Body of pancreas (tissue), 4 donors: ENCODE results near the gene FCHSD2. TPM values are rescaled to one million over a fixed set of nuclear protein-coding genes. Genes with fewer than 3 reads are reported as not detected.
"Not testable (repeated sequence)": the region's sequence is repeated elsewhere in the genome, so short reads cannot be mapped to it uniquely, and the experiment has no call there.

Source experiments
- ATAC-seq: fragments of 150-250 bp; one replicate; pipeline ENCODE4 v1.9.1; 2016
- DNase-seq, 4 donors: peaks; one replicate each; pipeline ENCODE4 v3.0.0-alpha.2; 2019
- H3K27ac ChIP-seq, 4 donors: fragments of 200-600 bp; sonication (generic); 1 replicate in 3 of 4; 2 replicates in 1 of 4; pipeline versions ENCODE4 v1.5.1 to v1.6.1; 2016 to 2019; ENCODE audit warnings: mild to moderate bottlenecking in 1 of 4, mixed read lengths in 1 of 4, moderate library complexity in 1 of 4
- H3K27me3 ChIP-seq, 2 donors: fragments of 200-600 bp; sonication (generic); one replicate each; pipeline ENCODE4 v1.6.0; 2016; ENCODE audit warnings: mild to moderate bottlenecking in 1 of 2
- H3K36me3 ChIP-seq, 2 donors: fragments of 200-600 bp; sonication (generic); replicated peaks in 1 of 2; 2 replicates each; pipeline ENCODE4 v1.5.1; 2016; ENCODE audit warnings: low read depth in 2 of 2; ENCODE audit not compliant: insufficient read depth in 1 of 2
- H3K4me1 ChIP-seq: fragments of 200-600 bp; sonication (generic); one replicate; pipeline ENCODE4 v1.6.0; 2016
- H3K4me3 ChIP-seq, 2 donors: fragments of 200-600 bp; sonication (generic); 1 replicate in 1 of 2; 2 replicates in 1 of 2; pipeline ENCODE4 v1.5.1; 2016 to 2019
- H3K9me3 ChIP-seq, 3 donors: fragments of 200-600 bp; sonication (generic); 1 replicate in 2 of 3; 2 replicates in 1 of 3; pipeline ENCODE4 v1.5.1; 2016
- POLR2A ChIP-seq, 3 donors: fragments of 450-650 bp; IDR thresholded peaks; one replicate each; pipeline ENCODE4 v1.6.1; 2016; ENCODE audit warnings: antibody characterized with exemption in 3 of 3, mild to moderate bottlenecking in 2 of 3
- WGBS, 2 donors: methylation state at CpG; one replicate each; pipeline ENCODE4 v1.1.5; 2017; 5-methylcytosine and 5-hydroxymethylcytosine counted together
- intact Hi-C: fragments of 100-400 bp; cut with DNase I; formaldehyde crosslinking; loops from one replicate; pipeline ENCODE4 v1.15.1; 2023
- total RNA-seq, 2 donors: library from RNA; depleted of rRNA; stranded (reverse); fragments of >200 nt; gene quantifications; one replicate each; pipeline ENCODE4 v1.1.0, GENCODE V29; 2016
- TF ChIP-seq, protein P1 (sequence below), 7 experiments: fragments of 450-650 bp in 4 of 7; fragments of 200-600 bp in 3 of 7; sonication (generic) in 3 of 7; IDR thresholded peaks; one replicate each; pipeline ENCODE4 v1.5.1; 2016 to 2019; ENCODE audit warnings: antibody characterized with exemption in 7 of 7

Gene FCHSD2
- total RNA-seq, 2 donors from 2014 or later = 7.3 to 8.0 TPM

DNA sequence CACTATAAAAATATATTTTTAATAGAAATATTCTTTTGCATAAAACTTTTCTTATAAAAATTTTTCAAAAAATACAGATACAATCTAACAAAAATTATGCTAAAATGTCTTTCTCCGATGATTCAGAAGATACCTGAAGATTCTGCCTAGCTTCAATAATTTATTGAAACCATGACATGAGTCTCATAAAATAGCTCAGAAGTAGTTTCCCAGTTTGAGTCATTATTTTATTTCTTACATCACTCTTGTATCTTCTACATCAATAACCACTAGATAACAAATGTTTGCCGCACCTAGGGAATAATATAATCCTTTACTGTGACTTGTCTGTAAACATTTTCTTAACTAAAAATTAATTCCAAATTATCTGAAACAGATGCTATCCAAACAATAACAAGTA is 158.6 kb downstream of the FCHSD2 start:
- DNase-seq (no peak), ATAC-seq (no peak)
- Histone ChIP-seq H3K4me1 (peaks cover 18% of the 10 kb centered on the region), H3K27ac (no peak overlapping the region), H3K36me3 (no peaks in the 10 kb centered on the region), H3K27me3 (no peaks in the 10 kb centered on the region), H3K9me3 (no peaks in the 10 kb centered on the region), H3K4me3 (no peak overlapping the region)
- intact Hi-C loops = no loop called here
- TF ChIP-seq POLR2A (IDR thresholded peaks at IDR 0.05) = no peak
- TF ChIP-seq, protein P1, sequence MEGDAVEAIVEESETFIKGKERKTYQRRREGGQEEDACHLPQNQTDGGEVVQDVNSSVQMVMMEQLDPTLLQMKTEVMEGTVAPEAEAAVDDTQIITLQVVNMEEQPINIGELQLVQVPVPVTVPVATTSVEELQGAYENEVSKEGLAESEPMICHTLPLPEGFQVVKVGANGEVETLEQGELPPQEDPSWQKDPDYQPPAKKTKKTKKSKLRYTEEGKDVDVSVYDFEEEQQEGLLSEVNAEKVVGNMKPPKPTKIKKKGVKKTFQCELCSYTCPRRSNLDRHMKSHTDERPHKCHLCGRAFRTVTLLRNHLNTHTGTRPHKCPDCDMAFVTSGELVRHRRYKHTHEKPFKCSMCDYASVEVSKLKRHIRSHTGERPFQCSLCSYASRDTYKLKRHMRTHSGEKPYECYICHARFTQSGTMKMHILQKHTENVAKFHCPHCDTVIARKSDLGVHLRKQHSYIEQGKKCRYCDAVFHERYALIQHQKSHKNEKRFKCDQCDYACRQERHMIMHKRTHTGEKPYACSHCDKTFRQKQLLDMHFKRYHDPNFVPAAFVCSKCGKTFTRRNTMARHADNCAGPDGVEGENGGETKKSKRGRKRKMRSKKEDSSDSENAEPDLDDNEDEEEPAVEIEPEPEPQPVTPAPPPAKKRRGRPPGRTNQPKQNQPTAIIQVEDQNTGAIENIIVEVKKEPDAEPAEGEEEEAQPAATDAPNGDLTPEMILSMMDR (IDR thresholded peaks at IDR 0.05) = no peak
- WGBS, 2 donors = 76 to 78% methylated on average over 2 of the region's 2 CpGs

DNA sequence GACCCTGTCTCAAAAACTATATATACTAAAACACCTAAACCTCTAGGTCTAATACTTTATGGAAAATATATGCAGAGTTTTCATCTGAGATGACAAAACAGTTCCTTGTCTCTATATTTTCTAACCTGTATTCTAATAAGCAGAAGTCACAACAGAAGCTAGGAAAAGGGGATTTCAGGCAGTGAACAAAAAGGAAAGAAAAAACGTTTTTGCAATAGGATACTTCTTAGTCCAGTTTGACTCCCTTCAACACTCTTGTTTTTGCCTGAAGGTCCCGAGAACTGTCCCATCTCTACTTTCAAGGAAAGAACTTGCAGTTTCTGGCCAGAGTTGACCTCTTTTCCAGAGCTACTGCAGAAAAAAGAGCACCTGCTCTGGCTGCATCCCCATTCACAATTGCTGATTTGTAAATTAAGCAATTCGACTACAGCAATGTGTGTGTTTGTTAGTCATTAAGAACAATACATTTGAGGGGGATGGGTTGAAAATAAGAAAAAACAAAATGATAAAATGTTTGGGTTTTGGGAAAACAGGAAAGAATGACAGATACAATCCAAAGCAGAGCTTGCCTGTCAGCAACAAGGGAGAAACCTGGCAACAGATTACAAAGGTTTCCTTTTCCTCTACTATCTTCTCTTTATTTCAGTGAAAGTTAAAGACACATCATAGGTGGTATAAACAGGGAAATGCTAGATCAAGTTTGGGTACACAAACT is 160.0 kb downstream of the FCHSD2 start:
- no peak overlapping the region for H3K4me3 ChIP-seq
- TF ChIP-seq POLR2A (IDR thresholded peaks at IDR 0.05) = no peak
- TF ChIP-seq, protein P1 (IDR thresholded peaks at IDR 0.05) = no peak
- no peak overlapping the region for H3K27ac ChIP-seq
- no peaks in the 10 kb centered on the region for H3K36me3 ChIP-seq
- WGBS, 2 donors = 33 to 34% methylated on average over 3 of the region's 3 CpGs
- no peak for DNase-seq
- intact Hi-C loops = no loop called here
- no peaks in the 10 kb centered on the region for H3K27me3 ChIP-seq
- no peaks in the 10 kb centered on the region for H3K9me3 ChIP-seq
- no peak for ATAC-seq
- H3K4me1 ChIP-seq = peaks cover 18% of the 10 kb centered on the region

DNA sequence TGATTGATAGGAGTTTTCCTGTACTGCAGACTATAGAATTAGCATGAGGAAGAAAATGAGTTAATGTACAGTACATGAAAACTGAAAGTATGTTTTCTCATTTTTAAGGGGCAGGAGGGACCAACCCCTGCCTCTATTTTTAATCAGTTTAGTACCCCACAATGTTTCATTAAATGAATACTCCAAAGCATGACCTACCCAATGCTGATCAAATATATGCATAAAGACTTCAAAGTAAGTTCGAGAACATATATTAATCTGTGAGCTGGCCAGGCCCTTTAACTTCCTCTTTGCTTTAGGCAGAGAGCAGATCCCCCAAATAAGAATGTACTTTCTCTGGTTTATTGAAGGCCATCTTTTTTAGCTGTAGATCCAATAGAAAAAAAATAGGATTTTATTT is 161.0 kb downstream of the FCHSD2 start:
- no peak for ATAC-seq
- no peaks in the 10 kb centered on the region for H3K36me3 ChIP-seq
- H3K27ac ChIP-seq = no peak overlapping the region
- DNase-seq = no peak
- H3K4me1 ChIP-seq = peaks cover 18% of the 10 kb centered on the region
- intact Hi-C loops = no loop called here
- no peaks in the 10 kb centered on the region for H3K9me3 ChIP-seq
- WGBS, 2 donors = 73 to 84% methylated on average over 1 of the region's 1 CpG
- TF ChIP-seq, protein P1 (IDR thresholded peaks at IDR 0.05) = no peak
- no peak for TF ChIP-seq POLR2A (IDR thresholded peaks at IDR 0.05)
- no peaks in the 10 kb centered on the region for H3K27me3 ChIP-seq
- no peak overlapping the region for H3K4me3 ChIP-seq

DNA sequence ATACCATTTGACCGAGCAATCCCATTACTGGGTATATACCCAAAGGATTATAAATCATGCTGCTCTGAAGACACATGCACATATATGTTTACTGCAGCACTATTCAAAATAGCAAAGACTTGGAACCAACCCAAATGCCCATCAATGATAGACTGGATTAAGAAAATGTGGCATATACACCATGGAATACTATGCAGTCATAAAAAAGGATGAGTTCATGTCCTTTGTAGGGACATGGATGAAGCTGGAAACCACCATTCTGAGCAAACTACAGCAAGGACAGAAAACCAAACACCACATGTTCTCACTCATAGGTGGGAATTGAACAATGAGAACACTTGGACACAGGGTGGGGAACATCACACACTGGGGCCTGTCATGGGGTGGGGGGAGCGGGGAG is 164.3 kb downstream of the FCHSD2 start:
- H3K9me3 ChIP-seq, H3K27me3 ChIP-seq, H3K4me3 ChIP-seq, H3K27ac ChIP-seq, DNase-seq, H3K36me3 ChIP-seq, ATAC-seq, intact Hi-C loops, H3K4me1 ChIP-seq: not testable (repeated sequence)
- WGBS, 2 donors = 100% methylated on average over 2 of the region's 2 CpGs

DNA sequence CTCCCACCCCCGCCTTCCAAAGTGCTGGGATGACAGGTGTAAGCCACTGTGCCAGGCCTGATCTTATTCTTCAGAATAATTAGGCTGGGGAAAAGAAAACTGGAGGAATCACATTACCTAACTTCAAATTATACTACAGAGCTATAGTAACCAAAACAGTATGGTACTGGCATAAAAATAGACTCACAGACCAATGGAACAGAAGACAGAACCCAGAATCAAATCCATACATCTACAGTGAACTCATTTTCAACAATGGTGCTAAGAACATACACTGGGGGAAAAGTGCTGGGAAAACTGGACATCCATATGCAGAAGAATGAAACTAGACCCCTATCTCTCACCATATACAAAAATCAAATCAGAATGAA is 165.6 kb downstream of the FCHSD2 start:
- H3K36me3 ChIP-seq, H3K27me3 ChIP-seq, H3K9me3 ChIP-seq, H3K4me1 ChIP-seq, intact Hi-C loops, DNase-seq, ATAC-seq, H3K4me3 ChIP-seq: not testable (repeated sequence)
- peak overlapping the region in 1 of 4 donors; percentile 62 for H3K27ac ChIP-seq
- 95 to 100% methylated on average over 1 of the region's 1 CpG for WGBS, 2 donors
